HAP-1 (cell line): ENCODE results near the gene USP48.
"Not testable (repeated sequence)": the region's sequence is repeated elsewhere in the genome, so short reads cannot be mapped to it uniquely, and the experiment has no call there.

Source experiments
- DNase-seq, 2 experiments: peaks; one replicate each; pipeline ENCODE4 v3.0.0-alpha.2; 2016 to 2020; ENCODE audit warnings: low spot score in 2 of 2
- H3K27me3 ChIP-seq: fragments of 250-450 bp; sonication (Bioruptor Pico); 2 replicates; pipeline ENCODE4 v1.5.1; 2020; ENCODE audit warnings: low read depth, mild to moderate bottlenecking, moderate library complexity
- H3K36me3 ChIP-seq: fragments of 250-450 bp; sonication (Bioruptor Pico); replicated peaks from 2 replicates; pipeline ENCODE4 v1.5.1; 2020; ENCODE audit warnings: mild to moderate bottlenecking
- H3K4me1 ChIP-seq: fragments of 250-450 bp; sonication (Bioruptor Pico); 2 replicates; pipeline ENCODE4 v1.5.1; 2020; ENCODE audit warnings: mild to moderate bottlenecking
- H3K4me3 ChIP-seq: fragments of 250-450 bp; sonication (Bioruptor Pico); 2 replicates; pipeline ENCODE4 v1.5.1; 2020; ENCODE audit warnings: mild to moderate bottlenecking, moderate library complexity
- H3K9me3 ChIP-seq: fragments of 250-450 bp; sonication (Bioruptor Pico); 2 replicates; pipeline ENCODE4 v1.5.1; 2020; ENCODE audit warnings: mild to moderate bottlenecking, moderate library complexity
- in situ Hi-C: fragments of 300-500 bp; cut with MboI; formaldehyde crosslinking; loops from 3 replicates; pipeline ENCODE4 v1.14.3; 2020; ENCODE audit warnings: low sequenced_read_pairs, inconsistent platforms, mixed read lengths

Gene USP48

GRCh38 chr1:21680918-21681317, 102.0 kb downstream of the USP48 start:
- no peaks in the 10 kb centered on the region for H3K27me3 ChIP-seq
- no peak for DNase-seq
- in situ Hi-C loops, result no loop called here

GRCh38 chr1:21680381-21680780, 102.6 kb downstream of the USP48 start:
- no peak for DNase-seq
- peaks cover 27% of the 10 kb centered on the region for H3K36me3 ChIP-seq
- in situ Hi-C loops, result no loop called here
- H3K27me3 ChIP-seq, result no peaks in the 10 kb centered on the region
- no peaks in the 10 kb centered on the region for H3K4me1 ChIP-seq
- H3K4me3 ChIP-seq, result no peak overlapping the region
- no peaks in the 10 kb centered on the region for H3K9me3 ChIP-seq

More at GRCh38 chr1:21680918-21681317, 102.0 kb downstream of the USP48 start:
- Histone ChIP-seq H3K9me3 (no peaks in the 10 kb centered on the region), H3K36me3 (peaks cover 33% of the 10 kb centered on the region), H3K4me1 (no peaks in the 10 kb centered on the region), H3K4me3 (no peak overlapping the region)

- Histone ChIP-seq H3K4me3 (no peak overlapping the region), H3K36me3 (peaks cover 17% of the 10 kb centered on the region), H3K4me1 (no peaks in the 10 kb centered on the region), H3K27me3 (no peaks in the 10 kb centered on the region), H3K9me3 (no peaks in the 10 kb centered on the region)
- in situ Hi-C loops, result no loop called here
- DNase-seq, result no peak
Measured at GRCh38 chr1:21677168-21677567, 105.8 kb downstream of the USP48 start.

- H3K4me1 ChIP-seq, result no peaks in the 10 kb centered on the region
- peaks cover 14% of the 10 kb centered on the region for H3K36me3 ChIP-seq
- in situ Hi-C loops, result no loop called here
- no peaks in the 10 kb centered on the region for H3K27me3 ChIP-seq
- DNase-seq, result no peak
- no peaks in the 10 kb centered on the region for H3K9me3 ChIP-seq
- H3K4me3 ChIP-seq, result no peak overlapping the region
Measured at GRCh38 chr1:21674957-21675356, 108.0 kb downstream of the USP48 start.

GRCh38 chr1:21673853-21674252, 109.1 kb downstream of the USP48 start:
- in situ Hi-C loops, H3K27me3 ChIP-seq, DNase-seq, H3K36me3 ChIP-seq, H3K9me3 ChIP-seq, H3K4me1 ChIP-seq, H3K4me3 ChIP-seq: not testable (repeated sequence)

- in situ Hi-C loops, result no loop called here
- peaks cover 2% of the 10 kb centered on the region; the same call in 1 of the 2 replicates for H3K36me3 ChIP-seq
- no peak for DNase-seq
- no peaks in the 10 kb centered on the region for H3K9me3 ChIP-seq
- H3K27me3 ChIP-seq, result no peaks in the 10 kb centered on the region
- no peaks in the 10 kb centered on the region; the same call in 1 of the 2 replicates for H3K4me1 ChIP-seq
- no peak overlapping the region for H3K4me3 ChIP-seq
Measured at GRCh38 chr1:21673277-21673780, 109.6 kb downstream of the USP48 start.

- H3K9me3 ChIP-seq, result no peaks in the 10 kb centered on the region
- no peaks in the 10 kb centered on the region for H3K27me3 ChIP-seq
- H3K4me3 ChIP-seq, result no peak overlapping the region
- no peaks in the 10 kb centered on the region; the same call in 1 of the 2 replicates for H3K36me3 ChIP-seq
- H3K4me1 ChIP-seq, result no peaks in the 10 kb centered on the region; the same call in 1 of the 2 replicates
- in situ Hi-C loops, result no loop called here
- DNase-seq, result no peak
Measured at GRCh38 chr1:21672478-21673276, 110.3 kb downstream of the USP48 start.

GRCh38 chr1:21671915-21672314, 111.0 kb downstream of the USP48 start:
- in situ Hi-C loops, result no loop called here
- Histone ChIP-seq H3K4me3 (no peak overlapping the region), H3K36me3 (no peaks in the 10 kb centered on the region), H3K4me1 (no peaks in the 10 kb centered on the region; the same call in 1 of the 2 replicates), H3K9me3 (no peaks in the 10 kb centered on the region), H3K27me3 (no peaks in the 10 kb centered on the region)
- DNase-seq, result no peak

GRCh38 chr1:21670956-21671902, 111.7 kb downstream of the USP48 start:
- no peaks in the 10 kb centered on the region for H3K27me3 ChIP-seq
- H3K4me3 ChIP-seq, result no peak overlapping the region
- no peak for DNase-seq
- H3K36me3 ChIP-seq, result no peaks in the 10 kb centered on the region
- no peaks in the 10 kb centered on the region; the same call in 1 of the 2 replicates for H3K4me1 ChIP-seq
- no peaks in the 10 kb centered on the region for H3K9me3 ChIP-seq
- in situ Hi-C loops, result no loop called here

GRCh38 chr1:21670059-21670881, 112.7 kb downstream of the USP48 start:
- Histone ChIP-seq H3K36me3 (no peaks in the 10 kb centered on the region), H3K9me3 (no peaks in the 10 kb centered on the region), H3K27me3 (no peaks in the 10 kb centered on the region), H3K4me1 (no peaks in the 10 kb centered on the region; the same call in 1 of the 2 replicates), H3K4me3 (no peak overlapping the region)
- in situ Hi-C loops, result no loop called here
- no peak for DNase-seq

GRCh38 chr1:21669258-21670058, 113.5 kb downstream of the USP48 start, which contains the start of gene RAP1GAP:
TSS of gene RAP1GAP (minus strand) at chr1:21669357. CDS start at chr1:21620032, 49,325 bp downstream.
- in situ Hi-C loops, result no loop called here
- DNase-seq, result peak in 1 of 2 experiments; percentile 69
- H3K4me3 ChIP-seq, result peak within 1 kb of the TSS; percentile 36
- H3K27me3 ChIP-seq, result no peaks in the 10 kb centered on the region
- no peaks in the 10 kb centered on the region for H3K36me3 ChIP-seq
- no peaks in the 10 kb centered on the region for H3K9me3 ChIP-seq
- H3K4me1 ChIP-seq, result no peaks in the 10 kb centered on the region; the same call in 1 of the 2 replicates

GRCh38 chr1:21668951-21669257, 114.0 kb downstream of the USP48 start:
- H3K4me1 ChIP-seq, result no peaks in the 10 kb centered on the region; the same call in 1 of the 2 replicates
- H3K36me3 ChIP-seq, result no peaks in the 10 kb centered on the region
- in situ Hi-C loops, result no loop called here
- peak overlapping the region; percentile 36 for H3K4me3 ChIP-seq
- no peaks in the 10 kb centered on the region for H3K9me3 ChIP-seq
- DNase-seq, result no peak
- H3K27me3 ChIP-seq, result no peaks in the 10 kb centered on the region
